Fibroblast of lung (primary cell): Measurements from ENCODE around the gene SNRNP25.
"Not testable (repeated sequence)": the region's sequence is repeated elsewhere in the genome, so short reads cannot be mapped to it uniquely, and the experiment has no call there.

Experiments
- CTCF ChIP-seq, 2 donors: IDR thresholded peaks in 1 of 2; conservative IDR thresholded peaks in 1 of 2; 1 replicate in 1 of 2; 2 replicates in 1 of 2; pipeline ENCODE4 v1.5.1; 2011 to 2012; ENCODE audit warnings: low read length in 2 of 2, control low read depth in 1 of 2, inconsistent platforms in 1 of 2, low read depth in 1 of 2, mild to moderate bottlenecking in 1 of 2
- EZH2 ChIP-seq: IDR thresholded peaks from 2 replicates; pipeline ENCODE4 v1.5.1; 2012; ENCODE audit warnings: low read length, control low read depth, mild to moderate bottlenecking; ENCODE audit errors: missing control alignments

- not testable (repeated sequence) for TF ChIP-seq CTCF (conservative IDR thresholded peaks at IDR 0.05 in 1 of 2, IDR thresholded peaks at IDR 0.05 in 1 of 2; ENCODE audit: low read depth in 1 of 2, low read length in 2 of 2); EZH2
Observed at GRCh38 chr16:30627-31026, 23.0 kb upstream of the SNRNP25 start.
